ENCODE data around the gene SULT4A1.

GRCh38 chr22:43878079-43878795 lies 15.9 kb upstream of the SULT4A1 start:
- no peak for TF ChIP-seq CTCF (IDR thresholded peaks at IDR 0.05; ENCODE audit: control extremely low read depth in 1 of 3, insufficient read depth in 1 of 3, low read depth in 1 of 3, low read length in 3 of 3)
- TF ChIP-seq RAD21 (IDR thresholded peaks at IDR 0.05 in 1 of 2, conservative IDR thresholded peaks at IDR 0.05 in 1 of 2; ENCODE audit: low read depth in 2 of 2, low read length in 2 of 2): no peak
- TF ChIP-seq EP300 (IDR thresholded peaks at IDR 0.05; ENCODE audit: borderline replicate concordance in 1 of 2, low read depth in 2 of 2, low read length in 2 of 2): no peak
- no peak for TF ChIP-seq ATF3 (IDR thresholded peaks at IDR 0.05; ENCODE audit: insufficient read depth, low read depth, low read length)
- no peak for TF ChIP-seq TAF7 (optimal IDR thresholded peaks at IDR 0.05; ENCODE audit: borderline replicate concordance, low read depth, low read length)
- no peak for TF ChIP-seq GTF2F1 (IDR thresholded peaks at IDR 0.05; ENCODE audit: borderline replicate concordance, low read depth, low read length)
- TF ChIP-seq YY1 (IDR thresholded peaks at IDR 0.05; ENCODE audit: low read depth, low read length): no peak
- no peak for TF ChIP-seq CREB1 (IDR thresholded peaks at IDR 0.05)
- no peak for TF ChIP-seq KDM5A (IDR thresholded peaks at IDR 0.05; ENCODE audit: low read length)
- no peak for TF ChIP-seq EGR1 (IDR thresholded peaks at IDR 0.05; ENCODE audit: borderline replicate concordance, low read depth, low read length)
- TF ChIP-seq TAF1 (IDR thresholded peaks at IDR 0.05; ENCODE audit: low read depth, low read length): no peak
- no peak for TF ChIP-seq POLR2A (IDR thresholded peaks at IDR 0.05; ENCODE audit: control extremely low read depth in 1 of 2, low read depth in 2 of 2, low read length in 2 of 2)
- TF ChIP-seq SIN3A (conservative IDR thresholded peaks at IDR 0.05 in 1 of 2, IDR thresholded peaks at IDR 0.05 in 1 of 2; ENCODE audit: low read depth in 1 of 2, low read length in 2 of 2): no peak
- TF ChIP-seq ATF2 (IDR thresholded peaks at IDR 0.05; ENCODE audit: low read length): no peak
